HL-60/S4 treated with phorbol 12-myristate 13-acetate at 8.2 ng/mL for 4 days and 3 days (cell line): ENCODE data around the gene MYO5A.
"Not testable (repeated sequence)": the region's sequence is repeated elsewhere in the genome, so short reads cannot be mapped to it uniquely, and the experiment has no call there.

Experiments
- in situ Hi-C: fragments of 300-500 bp; cut with MboI; formaldehyde crosslinking; loops from 2 replicates; pipeline ENCODE4 v1.15.0; 2022; ENCODE audit warnings: low sequenced_read_pairs

MYO5A gene

DNA sequence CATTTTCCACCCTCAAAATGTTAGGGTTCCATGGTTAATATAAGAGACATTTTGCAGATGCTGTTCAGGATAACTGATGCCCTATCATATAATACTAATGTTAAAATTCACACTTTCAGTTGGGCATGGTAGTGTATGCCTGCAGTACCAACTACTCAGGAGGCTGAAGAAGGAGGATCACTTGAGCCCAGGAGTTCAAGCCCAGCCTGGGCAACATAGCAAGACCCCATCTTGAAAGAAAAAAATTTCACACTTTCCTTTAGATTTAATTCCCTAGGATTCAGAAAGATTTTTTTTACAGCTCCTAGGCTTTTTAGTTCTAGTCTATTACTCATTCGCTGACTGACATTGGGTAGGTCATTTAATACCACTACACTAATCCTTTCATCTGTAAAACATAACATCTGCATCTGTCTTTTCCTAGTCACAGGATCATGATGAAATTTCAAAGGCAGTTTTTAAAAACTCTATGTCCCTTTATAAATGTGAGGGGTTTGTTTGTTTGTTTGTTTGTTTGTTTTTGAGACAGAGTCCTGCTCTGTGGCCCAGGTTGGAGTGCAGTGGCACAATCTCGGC lies 103.7 kb downstream of the MYO5A start:
- in situ Hi-C loops = no loop called here

DNA sequence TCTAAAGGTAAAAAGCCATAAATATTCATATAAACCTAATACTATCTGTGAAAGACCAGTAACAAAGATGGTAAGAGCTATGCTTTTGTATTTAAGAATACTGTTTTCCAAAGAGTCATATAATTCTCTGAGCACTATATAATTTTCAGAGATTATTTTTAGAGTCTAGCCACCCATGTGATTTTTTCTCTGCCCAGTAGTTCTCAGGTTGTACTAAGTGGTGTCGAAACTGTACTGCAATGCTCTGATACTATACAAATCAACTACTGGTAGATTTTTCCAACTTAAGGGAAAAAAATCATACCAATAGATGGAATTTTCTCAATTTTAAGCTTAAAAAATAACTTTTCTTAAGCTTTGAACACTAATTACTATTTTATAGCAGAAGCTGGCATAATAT lies 104.8 kb downstream of the MYO5A start:
- in situ Hi-C loops = no loop called here

DNA sequence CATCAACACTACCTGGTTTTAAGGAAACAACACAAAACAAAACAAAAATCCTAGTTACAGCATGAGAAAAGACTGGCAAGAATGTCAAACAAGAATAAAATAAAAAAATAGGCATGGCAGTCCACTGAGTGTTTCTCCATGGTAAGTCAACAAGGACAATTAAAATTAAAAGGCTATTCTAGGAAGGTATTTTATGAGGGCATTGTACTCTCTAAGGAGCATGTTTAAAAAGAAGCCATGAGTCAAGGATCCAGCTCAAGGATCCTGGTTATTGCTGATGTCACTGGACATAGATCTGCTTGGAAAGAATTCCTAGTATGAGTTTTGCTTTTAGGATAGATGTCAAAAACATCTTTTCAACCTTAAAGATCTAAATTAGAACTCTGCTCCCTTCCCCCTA lies 106.7 kb downstream of the MYO5A start:
- in situ Hi-C loops = no loop called here

DNA sequence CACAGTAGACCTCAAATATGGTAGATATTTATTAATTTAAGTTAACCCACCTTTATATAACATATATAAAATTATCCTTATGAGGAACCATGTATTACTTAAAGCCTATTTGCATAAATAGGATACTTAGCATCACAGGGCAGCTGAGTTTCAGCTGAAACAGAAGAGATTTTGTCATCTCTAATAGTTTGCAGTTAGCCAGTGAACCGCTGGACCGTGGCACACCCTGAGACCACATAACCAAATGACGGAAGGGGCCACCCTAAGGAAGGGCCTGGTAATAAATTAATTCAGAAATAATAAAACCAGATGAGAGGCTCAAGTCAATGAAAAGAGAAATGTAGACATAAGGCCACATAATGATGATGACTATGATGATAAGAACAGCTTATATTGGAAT lies 107.7 kb downstream of the MYO5A start:
- in situ Hi-C loops = no loop called here

DNA sequence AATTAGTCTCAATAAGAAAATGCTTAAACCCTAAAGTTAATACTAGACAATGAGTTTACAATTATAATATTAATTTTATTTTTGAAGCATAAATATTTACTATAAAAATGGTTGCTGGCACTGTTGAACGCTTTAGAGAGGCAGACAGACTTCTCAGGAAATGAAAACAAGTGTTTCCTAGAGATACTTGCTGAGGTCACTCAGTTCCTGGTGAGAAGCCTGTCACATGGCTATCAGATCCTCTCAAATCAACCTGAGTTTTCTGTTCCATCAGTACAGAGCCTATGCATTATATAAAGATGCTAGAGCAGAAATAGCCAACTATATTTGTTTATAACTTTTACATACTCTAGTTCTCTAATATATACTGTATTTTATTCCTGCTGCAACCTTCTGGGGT lies 109.2 kb downstream of the MYO5A start:
- in situ Hi-C loops = no loop called here

DNA sequence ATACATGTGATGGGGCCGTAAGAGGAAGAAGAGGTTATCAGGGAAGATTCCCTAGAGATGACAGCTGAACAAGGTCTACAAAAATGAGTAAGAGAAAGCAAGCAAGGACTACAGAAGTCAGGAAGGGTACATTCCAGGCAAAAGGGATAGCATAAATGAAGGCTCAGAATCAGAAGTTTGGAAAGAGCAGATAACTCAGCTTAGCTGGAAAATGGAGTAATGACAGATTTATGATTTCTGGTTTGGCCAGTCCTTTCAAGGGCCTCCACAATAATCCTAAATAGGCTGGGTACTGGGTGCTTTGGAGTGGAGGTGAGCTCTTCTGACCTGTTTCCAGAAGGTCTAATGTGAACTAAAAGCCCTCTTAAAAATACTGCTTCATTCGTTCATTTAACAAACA lies 110.7 kb downstream of the MYO5A start:
- in situ Hi-C loops = no loop called here

DNA sequence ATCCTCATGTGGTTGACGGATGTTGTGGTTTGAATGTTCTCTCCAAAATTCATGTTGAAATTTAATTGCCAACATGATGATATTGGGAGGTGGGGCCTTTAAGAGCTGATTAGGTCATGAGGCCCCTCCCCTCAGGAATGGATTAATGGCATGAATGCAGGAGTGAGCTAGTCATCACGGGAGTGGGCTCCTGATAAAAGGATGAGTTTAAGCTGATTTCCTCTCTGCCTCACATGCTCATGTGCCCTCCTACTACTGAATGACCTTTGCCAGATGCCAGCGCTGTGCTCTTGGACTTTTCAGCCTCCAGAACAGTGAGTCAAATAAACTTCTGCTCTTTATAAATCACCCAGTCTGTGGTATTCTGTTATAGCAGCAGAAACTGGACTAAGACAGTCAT lies 111.2 kb downstream of the MYO5A start:
- in situ Hi-C loops = no loop called here

DNA sequence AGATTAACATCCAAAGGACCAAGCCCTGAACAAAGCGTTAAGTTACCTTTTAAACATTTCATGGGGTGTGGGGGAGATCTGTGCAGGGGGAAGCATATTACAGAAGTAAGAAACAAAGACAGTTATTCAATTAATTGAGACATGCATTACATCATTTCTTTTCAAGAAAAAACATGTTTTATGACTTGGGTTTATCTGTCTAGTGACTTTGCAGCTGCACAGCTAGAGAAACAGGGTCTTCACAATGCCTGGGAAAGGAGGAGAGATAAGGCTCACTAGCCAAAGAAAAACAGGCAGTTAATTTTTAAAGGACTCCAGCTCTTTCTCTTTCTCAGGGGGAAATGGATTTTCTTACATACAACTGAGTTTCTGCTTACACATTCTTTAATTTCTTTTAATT lies 112.1 kb downstream of the MYO5A start:
- in situ Hi-C loops = not testable (repeated sequence)

DNA sequence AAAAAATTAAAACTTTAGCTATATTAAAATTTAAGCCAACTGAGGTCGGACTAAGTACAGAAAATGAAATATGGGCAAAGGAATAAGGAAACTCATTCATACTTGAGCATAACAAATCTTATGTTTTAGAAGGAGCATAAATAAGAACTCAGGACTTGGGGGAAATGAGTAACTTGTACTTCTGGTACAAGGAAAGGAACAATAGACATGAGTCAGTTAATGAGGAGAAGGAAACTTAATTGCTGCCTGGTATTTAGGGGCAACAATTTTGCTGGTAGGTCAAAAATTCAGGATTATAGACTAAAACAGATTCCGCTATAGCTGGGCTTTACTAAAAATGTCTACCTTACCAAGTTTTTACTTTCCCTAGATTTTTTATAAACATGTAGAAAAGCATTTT lies 113.1 kb downstream of the MYO5A start:
- in situ Hi-C loops = no loop called here

DNA sequence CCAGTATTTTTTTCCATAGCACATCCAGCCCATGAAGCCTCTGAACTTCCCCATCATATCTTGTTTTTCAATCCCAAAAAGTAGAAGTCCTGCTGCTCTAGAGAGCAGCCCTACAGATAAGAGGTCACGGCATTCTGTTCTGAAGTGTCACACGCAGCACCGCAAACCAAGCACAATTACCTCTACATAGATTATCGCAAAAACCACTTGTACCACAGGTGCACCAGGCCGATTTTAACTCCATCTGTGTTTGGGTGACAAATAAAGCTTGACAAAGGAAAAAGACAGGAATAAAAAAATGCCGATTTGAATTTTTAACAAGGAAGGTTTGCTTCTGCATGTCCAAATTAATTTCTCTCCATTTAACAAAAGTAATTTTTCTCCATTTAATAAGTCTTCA lies 113.7 kb downstream of the MYO5A start:
- in situ Hi-C loops = no loop called here

DNA sequence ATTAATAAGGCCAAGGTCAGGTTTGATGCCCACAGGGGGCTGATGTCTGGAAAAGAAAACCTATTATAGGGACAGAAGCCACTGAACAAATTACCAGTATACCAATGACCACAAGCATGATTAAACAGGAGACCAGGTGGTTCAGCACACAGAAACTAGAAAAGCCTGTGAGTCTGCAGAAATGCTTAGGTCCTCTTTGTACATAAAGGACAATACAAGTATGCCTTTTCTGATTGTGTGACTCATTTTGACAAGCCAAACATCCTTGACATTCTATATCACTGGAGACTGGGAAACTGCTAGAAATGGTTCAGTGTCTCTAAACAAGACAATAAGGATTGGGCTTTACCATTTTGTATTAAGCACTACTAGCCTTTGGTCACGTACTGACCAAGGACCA lies 119.9 kb downstream of the MYO5A start:
- in situ Hi-C loops = no loop called here

DNA sequence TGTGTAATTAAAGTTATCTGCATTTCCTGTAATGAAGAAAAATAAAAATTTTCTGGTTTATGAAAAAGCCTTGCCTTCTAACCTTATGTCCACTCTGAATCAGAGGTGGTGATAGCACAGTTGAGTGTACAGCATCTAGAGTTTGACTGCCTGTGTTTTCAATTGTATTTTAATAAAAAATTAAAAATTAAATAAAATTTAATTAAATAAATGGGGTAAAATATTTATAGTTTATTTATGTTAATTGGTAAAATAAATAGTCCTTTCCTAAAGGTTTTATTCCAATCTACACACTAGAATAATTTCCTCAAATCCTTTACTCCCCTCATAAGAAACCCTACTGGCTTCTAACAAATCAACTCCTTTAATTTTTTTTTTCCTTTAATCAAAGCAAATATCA lies 121.3 kb downstream of the MYO5A start:
- in situ Hi-C loops = no loop called here

DNA sequence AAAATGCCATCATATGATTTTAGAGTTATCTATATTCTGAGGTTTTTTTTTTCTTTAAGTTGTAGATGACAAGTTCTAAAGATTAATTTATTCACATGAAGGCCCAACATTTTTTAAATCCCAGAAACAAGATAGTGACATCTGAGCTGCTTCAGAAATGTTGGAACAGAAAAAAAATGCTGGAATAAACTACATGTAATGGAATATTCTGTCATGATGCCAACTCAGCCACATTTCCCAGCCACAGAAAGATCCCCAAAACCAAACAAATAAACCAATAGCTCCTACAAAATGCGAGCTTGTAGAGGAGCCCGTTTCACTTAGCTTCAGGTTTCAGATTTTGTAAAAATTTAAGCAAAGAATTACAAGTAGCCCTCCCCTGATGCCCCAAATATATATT lies 122.1 kb downstream of the MYO5A start:
- in situ Hi-C loops = no loop called here

DNA sequence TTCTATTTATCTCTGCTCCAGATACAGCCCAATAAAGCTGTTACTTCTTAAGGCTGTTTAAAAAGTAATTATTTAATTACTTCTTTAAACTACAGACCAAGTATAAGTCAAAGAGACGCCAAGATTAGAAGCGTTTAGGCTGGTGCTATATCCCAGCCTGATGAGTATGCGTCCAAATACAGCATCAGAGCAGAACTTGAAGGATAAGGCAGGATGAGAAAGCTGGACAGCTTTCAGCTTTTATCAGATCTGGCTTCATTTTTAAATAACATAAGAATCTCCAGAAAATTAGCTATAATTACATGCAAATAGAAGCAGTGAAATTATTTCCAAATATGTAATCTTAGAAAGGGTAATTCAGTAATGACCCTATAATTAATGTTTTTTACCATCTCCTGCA lies 122.8 kb downstream of the MYO5A start:
- in situ Hi-C loops = no loop called here

DNA sequence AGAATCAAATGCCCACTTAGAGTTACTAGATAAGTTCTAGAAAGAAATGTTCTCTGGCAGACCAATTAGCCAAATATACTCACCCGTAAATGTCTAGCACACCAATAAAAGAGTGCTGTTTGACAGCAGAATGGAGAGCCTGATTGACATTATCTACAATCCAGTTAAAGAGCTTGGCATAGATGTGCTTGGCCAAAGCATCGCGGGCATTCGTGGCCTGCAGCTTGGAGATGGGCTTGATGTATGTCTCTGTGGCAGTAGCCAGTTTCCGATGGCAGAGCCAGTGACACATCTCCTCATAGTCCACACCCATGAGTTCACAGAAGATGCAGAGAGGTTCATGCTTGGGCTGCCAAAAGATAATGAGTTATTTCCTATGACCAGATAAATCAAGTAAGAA lies 131.6 kb downstream of the MYO5A start:
- in situ Hi-C loops = no loop called here

DNA sequence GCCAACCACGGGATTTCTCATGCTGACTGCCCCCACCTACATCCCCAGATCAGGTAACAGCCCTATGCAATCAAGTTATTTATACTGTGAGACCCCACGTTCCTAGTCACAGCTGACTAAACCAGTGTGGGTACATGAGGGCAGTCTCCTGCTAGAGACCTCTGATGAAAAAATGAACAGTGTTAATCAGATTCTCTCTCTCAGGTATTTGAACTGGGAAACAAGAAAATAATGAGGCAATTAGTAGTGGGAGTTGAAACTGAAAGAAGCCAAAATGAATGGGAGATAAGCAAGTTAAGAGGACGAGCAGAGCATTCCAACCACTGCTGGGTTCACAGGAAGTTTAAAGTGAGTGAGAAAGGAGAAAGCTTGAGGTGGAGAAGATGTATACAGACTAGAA lies 134.6 kb downstream of the MYO5A start:
- in situ Hi-C loops = no loop called here

DNA sequence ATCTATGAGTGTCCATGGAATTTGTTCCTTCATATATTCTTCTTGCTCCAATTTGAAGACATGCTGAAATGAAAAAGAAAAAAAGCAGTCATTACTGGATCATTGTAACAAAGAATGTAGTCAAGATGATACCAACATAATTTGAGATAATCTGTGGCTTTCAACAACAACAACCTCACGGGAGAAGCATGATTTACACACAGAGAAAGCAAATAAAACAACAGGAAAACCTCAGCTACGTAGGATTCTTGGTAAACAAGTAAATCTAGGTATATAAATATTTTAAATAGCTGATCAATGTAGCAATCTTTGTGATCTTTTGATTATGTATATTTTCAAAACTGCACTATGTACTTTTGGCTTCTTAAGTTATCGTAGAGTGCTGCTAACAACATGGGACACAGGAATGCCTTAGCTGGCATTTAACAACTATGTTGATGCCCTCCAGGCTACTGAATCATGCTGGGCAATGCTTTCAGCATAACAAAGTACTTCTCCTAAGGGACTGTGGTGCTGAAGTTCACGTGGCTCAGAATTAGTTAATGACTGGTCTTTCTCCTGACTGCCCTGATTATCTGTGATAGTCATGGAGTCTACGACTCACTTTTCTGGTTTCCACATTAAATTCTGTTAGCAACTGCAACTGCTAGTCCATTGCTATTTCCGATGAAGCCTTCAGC lies 136.5 kb downstream of the MYO5A start:
- in situ Hi-C loops = no loop called here

DNA sequence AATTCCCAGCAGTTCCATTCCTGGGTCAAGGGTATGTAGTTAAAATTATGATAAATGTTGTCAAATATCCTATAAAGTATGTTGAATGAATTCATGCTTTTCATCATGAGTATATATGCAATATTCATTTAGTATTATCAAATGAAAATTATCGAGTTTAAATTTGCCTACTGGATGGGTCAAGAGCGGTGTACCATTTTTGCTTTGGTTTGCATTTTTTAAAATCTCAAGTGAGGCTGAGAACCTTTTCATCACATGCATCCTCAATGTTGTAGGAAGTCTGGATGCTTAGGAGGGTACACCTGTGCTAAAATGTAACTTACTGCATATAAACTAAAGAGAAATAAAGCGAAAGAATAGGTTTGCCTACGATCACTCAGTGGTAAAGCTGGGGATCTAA lies 137.6 kb downstream of the MYO5A start:
- in situ Hi-C loops = no loop called here

DNA sequence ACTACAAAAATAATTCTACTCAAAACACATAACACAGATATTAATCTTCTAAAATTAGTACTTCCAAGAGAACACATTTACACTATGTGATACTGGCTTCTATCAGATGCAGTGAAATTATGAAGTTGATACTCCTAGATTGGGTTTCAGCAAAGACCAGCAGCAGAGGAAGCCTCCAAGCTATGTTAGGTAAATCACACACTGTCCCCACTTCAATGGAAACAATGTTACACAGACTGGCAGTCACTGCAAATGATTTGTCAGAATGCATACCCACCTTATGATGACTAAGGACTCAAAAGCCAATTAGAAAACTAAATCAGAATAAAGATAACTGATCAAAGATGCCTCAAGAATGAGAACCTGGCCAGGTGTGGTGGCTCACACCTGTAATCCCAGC lies 143.0 kb downstream of the MYO5A start:
- in situ Hi-C loops = no loop called here

DNA sequence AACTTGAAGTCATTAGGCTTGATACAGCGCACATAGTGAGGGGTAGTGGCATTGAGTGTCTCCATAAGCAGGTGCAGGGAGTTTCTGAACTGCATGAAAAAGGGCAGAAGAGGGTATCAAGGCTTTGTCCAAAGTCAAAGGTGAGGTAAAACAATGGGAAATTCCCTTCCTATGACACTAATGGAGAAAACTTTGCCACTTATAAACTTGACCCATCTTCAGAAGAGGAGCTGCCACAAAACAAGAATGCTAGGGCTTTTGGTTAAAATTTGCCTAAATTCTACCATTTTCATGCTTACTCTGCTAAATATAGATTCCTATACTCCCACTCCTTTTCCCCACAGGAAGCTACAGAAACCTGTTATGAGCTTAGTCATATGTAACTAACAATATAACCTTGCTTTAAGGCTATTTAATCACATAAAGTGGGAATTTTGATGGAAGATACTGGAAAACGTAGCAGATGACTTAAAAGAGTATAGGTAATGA lies 145.5 kb downstream of the MYO5A start:
- in situ Hi-C loops = no loop called here

DNA sequence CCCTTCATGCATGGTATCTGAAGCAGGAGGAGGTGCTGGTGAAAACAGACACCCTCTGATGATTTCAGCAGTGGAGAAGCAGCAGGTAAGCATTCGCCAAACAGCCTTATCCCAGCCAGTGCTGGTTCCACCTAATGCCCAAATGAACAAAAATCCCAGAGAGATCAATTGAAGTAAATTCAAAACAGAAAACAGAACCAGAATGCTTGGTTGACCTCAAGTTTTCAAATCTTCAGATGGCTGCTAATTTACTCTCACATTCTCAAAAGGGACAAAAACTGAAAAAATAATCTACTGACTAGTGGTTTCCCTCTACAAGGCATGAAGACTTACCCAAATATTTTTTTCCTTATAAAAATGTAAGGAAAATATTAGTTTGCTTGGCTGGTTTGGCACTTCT lies 146.0 kb downstream of the MYO5A start:
- in situ Hi-C loops = no loop called here

DNA sequence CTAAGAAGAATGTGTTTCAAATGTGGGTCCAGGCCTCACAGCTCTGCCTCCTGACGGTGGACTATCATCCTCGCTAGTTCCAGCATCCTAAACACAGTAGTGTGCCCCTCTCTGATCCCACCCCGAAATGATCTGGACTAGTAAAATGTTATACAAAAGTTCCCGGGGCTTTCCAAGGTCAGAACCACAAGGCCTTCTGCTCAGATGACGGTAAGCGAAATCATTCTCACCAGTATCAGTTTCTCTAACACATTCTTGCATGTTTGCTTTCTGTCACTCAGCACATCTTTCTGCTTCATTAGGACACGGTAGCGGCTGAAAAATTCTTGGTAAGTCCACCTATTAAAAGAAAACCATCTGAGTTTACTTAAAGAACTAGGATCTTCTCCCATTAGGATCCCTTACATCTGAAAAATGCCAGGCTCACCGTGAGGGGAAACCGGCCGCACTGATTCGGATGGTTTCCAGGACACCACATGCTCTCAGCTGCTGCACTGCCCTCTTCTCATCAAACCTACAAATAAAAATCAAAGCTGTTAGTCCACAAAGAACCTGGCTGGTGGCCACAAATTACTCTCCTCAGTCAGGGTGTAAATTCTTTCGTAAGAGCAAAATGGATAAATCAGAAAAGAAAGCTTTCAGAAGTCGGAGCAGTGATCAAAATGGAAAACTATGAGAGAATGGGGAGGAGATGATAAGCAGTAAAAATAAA lies 149.1 kb downstream of the MYO5A start:
- in situ Hi-C loops = no loop called here
